A172 (cell line): ENCODE data around the gene TAT. TPM values are rescaled to one million over a fixed set of nuclear protein-coding genes. Genes with fewer than 3 reads are reported as not detected.
"Not testable (repeated sequence)": the region's sequence is repeated elsewhere in the genome, so short reads cannot be mapped to it uniquely, and the experiment has no call there.

Experiments
- DNase-seq: peaks from one replicate; pipeline ENCODE4 v3.0.0-alpha.2; 2015; ENCODE audit warnings: low spot score
- total RNA-seq: library from RNA; depleted of rRNA; stranded (reverse); fragments of >200 nt; shearing (Covaris generic); gene quantifications from 2 replicates; pipeline ENCODE4 v1.2.3, GENCODE V29; 2014

Gene TAT
- total RNA-seq, 1 experiment from 2014 or later: not detected

- no peak for DNase-seq
These were observed 7.8 kb upstream of the TAT start for GRCh38 chr16:71584543-71585317.

- not testable (repeated sequence) for DNase-seq
These were observed 5.6 kb upstream of the TAT start for GRCh38 chr16:71582553-71582848.

- no peak for DNase-seq
These were observed 2.2 kb downstream of the TAT start for GRCh38 chr16:71574702-71575101.

- no peak for DNase-seq
These were observed 3.4 kb downstream of the TAT start for GRCh38 chr16:71573387-71574094.

GRCh38 chr16:71572497-71573116 is 4.3 kb downstream of the TAT start:
- DNase-seq: no peak

GRCh38 chr16:71570144-71570543 is 6.7 kb downstream of the TAT start:
- DNase-seq: no peak

- DNase-seq: no peak
These were observed 7.3 kb downstream of the TAT start for GRCh38 chr16:71569621-71570020.

GRCh38 chr16:71568551-71568950 is 8.3 kb downstream of the TAT start:
- no peak for DNase-seq

GRCh38 chr16:71567931-71568330 is 9.0 kb downstream of the TAT start:
- no peak for DNase-seq

GRCh38 chr16:71565812-71566700 is 10.8 kb downstream of the TAT start:
- DNase-seq: no peak

GRCh38 chr16:71564335-71564967 is 12.4 kb downstream of the TAT start:
- DNase-seq: no peak

- no peak for DNase-seq
These were observed 14.3 kb downstream of the TAT start for GRCh38 chr16:71562552-71562951.

GRCh38 chr16:71561886-71562285 is 15.0 kb downstream of the TAT start:
- not testable (repeated sequence) for DNase-seq

- no peak for DNase-seq
These were observed 17.0 kb downstream of the TAT start for GRCh38 chr16:71559855-71560254.

GRCh38 chr16:71557954-71558582 is 18.8 kb downstream of the TAT start:
- DNase-seq: no peak

- no peak for DNase-seq
These were observed 19.6 kb downstream of the TAT start for GRCh38 chr16:71557299-71557698.

- no peak for DNase-seq
These were observed 21.5 kb downstream of the TAT start for GRCh38 chr16:71555230-71555891.

- DNase-seq: no peak
These were observed 24.0 kb downstream of the TAT start for GRCh38 chr16:71552698-71553503.

GRCh38 chr16:71547168-71547567 is 29.7 kb downstream of the TAT start:
- DNase-seq: no peak

GRCh38 chr16:71542377-71542776 is 34.5 kb downstream of the TAT start:
- no peak for DNase-seq
